GM12878 (cell line): ENCODE results near the gene SUGCT. TPM values are rescaled to one million over a fixed set of nuclear protein-coding genes. Genes with fewer than 3 reads are reported as not detected.

Experiments
- ATAC-seq: fragments of 200-7000 bp; cut with Tn5 transposase; 3 replicates; pipeline ENCODE4 v1.9.1; 2020; ENCODE audit warnings: mild to moderate bottlenecking, moderate library complexity
- BruUV-seq: library from RNA; stranded (reverse); fragments of 400-500 nt; replicated peaks from 2 replicates; lab custom pipeline; 2021; lab: Mats Ljungman, UMichigan
- CTCF ChIA-PET: fragments of 300-600 bp; sonication (Branson Sonifier 250); formaldehyde crosslinking; extraction: SDS; loops from one replicate; lab custom pipeline; 2021; ENCODE audit warnings: inconsistent platforms; lab: Yijun Ruan, JAX
- POLR2A ChIA-PET: fragments of 350-600 bp; formaldehyde crosslinking; extraction: SDS; loops from one replicate; lab custom pipeline; 2021; ENCODE audit warnings: inconsistent platforms; lab: Charles Lee
- RAD21 ChIA-PET: fragments of 300-600 bp; sonication (Branson Sonifier 250); formaldehyde crosslinking; loops from one replicate; lab custom pipeline; 2023; ENCODE audit warnings: antibody characterized with exemption; ENCODE audit not compliant: unreplicated experiment; lab: Charles Lee
- SMC1A ChIA-PET: fragments of 300-600 bp; sonication (Branson Sonifier 250); formaldehyde crosslinking; loops from one replicate; lab custom pipeline; 2023; ENCODE audit not compliant: unreplicated experiment, uncharacterized antibody; lab: Charles Lee
- DNase-seq: peaks from one replicate; pipeline ENCODE4 v3.0.0-alpha.2; 2011; ENCODE audit warnings: low read depth, low spot score
- FAIRE-seq: peaks from 3 replicates; lab custom pipeline; 2011; peaks lifted over from hg19 to GRCh38; lab: Jason Lieb, UNC
- H2AFZ ChIP-seq: 2 replicates; pipeline ENCODE4 v1.6.0; 2011; ENCODE audit warnings: low read depth, low read length, control low read depth; ENCODE audit not compliant: control insufficient read depth
- H3K27ac ChIP-seq: 2 replicates; pipeline ENCODE4 v1.5.1; 2011; ENCODE audit warnings: control low read depth; ENCODE audit not compliant: control insufficient read depth, insufficient read depth
- H3K27me3 ChIP-seq, 2 experiments: replicated peaks in 1 of 2; 2 replicates each; pipeline versions ENCODE4 v1.6.0 to v1.6.1; 2011; ENCODE audit warnings: low read length in 1 of 2; ENCODE audit not compliant: control insufficient read depth in 2 of 2, insufficient read depth in 2 of 2
- H3K36me3 ChIP-seq, 2 experiments: 2 replicates each; pipeline ENCODE4 v1.5.1; 2011; ENCODE audit warnings: low read length in 1 of 2; ENCODE audit not compliant: control insufficient read depth in 2 of 2, insufficient read depth in 2 of 2
- H3K4me1 ChIP-seq: 2 replicates; pipeline ENCODE4 v1.6.1; 2011; ENCODE audit warnings: mild to moderate bottlenecking, low read length, moderate library complexity, mixed read lengths; ENCODE audit not compliant: control insufficient read depth, insufficient read depth
- H3K4me2 ChIP-seq: 2 replicates; pipeline ENCODE4 v1.6.0; 2011; ENCODE audit warnings: control low read depth; ENCODE audit not compliant: control insufficient read depth, insufficient read depth
- H3K4me3 ChIP-seq: fragments of 200-600 bp; sonication (generic); 2 replicates; pipeline ENCODE4 v1.5.1; 2016
- H3K79me2 ChIP-seq: 2 replicates; pipeline ENCODE4 v1.6.0; 2011; ENCODE audit warnings: low read length; ENCODE audit not compliant: control insufficient read depth, insufficient read depth
- H3K9ac ChIP-seq: 2 replicates; pipeline ENCODE4 v1.8.0; 2011; ENCODE audit warnings: low read length, control low read depth, mixed read lengths; ENCODE audit not compliant: control insufficient read depth, insufficient read depth
- H3K9me3 ChIP-seq: replicated peaks from 3 replicates; pipeline ENCODE4 v1.5.1; 2011; ENCODE audit warnings: mild to moderate bottlenecking, low read length; ENCODE audit not compliant: control insufficient read depth, insufficient read depth
- H4K20me1 ChIP-seq: 2 replicates; pipeline ENCODE4 v1.6.0; 2011; ENCODE audit not compliant: control insufficient read depth, insufficient read depth
- ATF3 ChIP-seq: IDR thresholded peaks from 2 replicates; pipeline ENCODE4 v1.6.1; 2011; ENCODE audit warnings: low read depth, mild to moderate bottlenecking, low read length, moderate library complexity, borderline replicate concordance; ENCODE audit errors: extremely low read depth
- ETV6 ChIP-seq, 2 experiments: fragments of 450-650 bp in 1 of 2; IDR thresholded peaks in 1 of 2; conservative IDR thresholded peaks in 1 of 2; 2 replicates each; pipeline ENCODE4 v1.6.1; 2014; ENCODE audit warnings: antibody characterized with exemption in 1 of 2, borderline replicate concordance in 1 of 2, low read depth in 1 of 2, mild to moderate bottlenecking in 1 of 2, moderate library complexity in 1 of 2
- FOS ChIP-seq: IDR thresholded peaks from 3 replicates; pipeline ENCODE4 v1.6.1; 2011; ENCODE audit warnings: borderline replicate concordance; ENCODE audit not compliant: insufficient read length; ENCODE audit errors: extremely low read depth
- HCFC1 ChIP-seq: fragments of 150-350 bp; IDR thresholded peaks from 2 replicates; pipeline ENCODE4 v1.6.1; 2014; ENCODE audit warnings: low read length
- IKZF1 ChIP-seq: fragments of 450-650 bp; conservative IDR thresholded peaks from 2 replicates; pipeline ENCODE4 v1.6.1; 2017; ENCODE audit warnings: antibody characterized with exemption, mild to moderate bottlenecking
- MLLT1 ChIP-seq: fragments of 450-650 bp; IDR thresholded peaks from 2 replicates; pipeline ENCODE4 v1.6.1; 2016; ENCODE audit warnings: mild to moderate bottlenecking
- MTA2 ChIP-seq: fragments of 450-650 bp; IDR thresholded peaks from 2 replicates; pipeline ENCODE4 v1.6.1; 2016; ENCODE audit warnings: low read depth, mild to moderate bottlenecking, moderate library complexity
- MXI1 ChIP-seq: fragments of 150-350 bp; IDR thresholded peaks from 2 replicates; pipeline ENCODE4 v1.6.1; 2011; ENCODE audit warnings: low read depth, mild to moderate bottlenecking, inconsistent platforms, low read length, improper control_type of control experiment
- PAX8 ChIP-seq: fragments of 450-650 bp; IDR thresholded peaks from 2 replicates; pipeline ENCODE4 v1.6.1; 2017; ENCODE audit warnings: mild to moderate bottlenecking, moderate library complexity
- RAD51 ChIP-seq: fragments of 450-650 bp; IDR thresholded peaks from 2 replicates; pipeline ENCODE4 v1.6.1; 2016; ENCODE audit warnings: moderate library complexity, mild to moderate bottlenecking, inconsistent platforms
- RCOR1 ChIP-seq: conservative IDR thresholded peaks from 2 replicates; pipeline ENCODE4 v1.6.1; 2012; ENCODE audit warnings: low read depth, low read length, improper control_type of control experiment
- SIN3A ChIP-seq: IDR thresholded peaks from 2 replicates; pipeline ENCODE4 v1.6.1; 2012; ENCODE audit warnings: low read depth, low read length, improper control_type of control experiment
- STAT1 ChIP-seq: fragments of 450-650 bp; conservative IDR thresholded peaks from 2 replicates; pipeline ENCODE4 v1.6.1; 2014; ENCODE audit warnings: antibody characterized with exemption, mild to moderate bottlenecking
- SUZ12 ChIP-seq: fragments of 200-600 bp; sonication (generic); IDR thresholded peaks from one replicate; pipeline ENCODE4 v1.6.1; 2018; ENCODE audit warnings: antibody characterized with exemption, mild to moderate bottlenecking; ENCODE audit not compliant: unreplicated experiment
- TCF12 ChIP-seq: IDR thresholded peaks from 2 replicates; pipeline ENCODE4 v1.6.1; 2011; ENCODE audit warnings: low read depth, mild to moderate bottlenecking, low read length
- WGBS: methylation state at CpG from one replicate; pipeline ENCODE4 v1.1.6; 2016; ENCODE audit warnings: low lambda C conversion rate; ENCODE audit not compliant: insufficient replicate concordance, insufficient coverage; ENCODE audit errors: missing lambda C conversion rate; 5-methylcytosine and 5-hydroxymethylcytosine counted together
- in situ Hi-C: fragments of 300-500 bp; cut with MboI; formaldehyde crosslinking; loops from 9 replicates; pipeline ENCODE4 v1.14.3; 2018; ENCODE audit warnings: mixed read lengths
- intact Hi-C: fragments of 100-400 bp; cut with micrococcal nuclease; formaldehyde crosslinking; loops from one replicate; pipeline ENCODE4 v1.14.2; 2022; ENCODE audit not compliant: unreplicated experiment
- polyA plus RNA-seq, 11 experiments: library from polyadenylated mRNA; depleted of rRNA in 4 of 11; unstranded in 6 of 11; stranded (reverse) in 5 of 11; fragments of >200 nt; fragmentation: Nextera tagmentation in 4 of 11; fragmentation: Illumina TruSeq in 1 of 11; extraction: Ambion mirVana in 4 of 11; extraction: Trizol in 1 of 11; gene quantifications; 1 replicate in 1 of 11; 2 replicates in 10 of 11; pipeline versions ENCODE4 v1.2.1 to v1.2.3, GENCODE V29; 2011 to 2016; ENCODE audit warnings: inconsistent platforms in 2 of 11, missing spikeins in 2 of 11, low read depth in 1 of 11
- total RNA-seq, 4 experiments: library from RNA; depleted of rRNA in 3 of 4; stranded (reverse); fragments of >200 nt in 3 of 4; fragmentation: Illumina TruSeq in 1 of 4; extraction: Trizol in 1 of 4; gene quantifications; 2 replicates each; pipeline versions ENCODE4 v1.2.1 to v1.2.3, GENCODE V29; 2013 to 2021

Gene SUGCT
- total and polyA plus RNA-seq, 10 of the 15 experiments (the other 5 are each of a cell fraction or from before 2014, with no cell fraction given) = 0.08 to 1.2 (median 0.67) TPM; not detected in 1

- 18% methylated on average over 5 of the region's 5 CpGs for WGBS
- intact Hi-C loops (no loop called here), in situ Hi-C loops (no loop called here)
- no peak overlapping the region for H2AFZ ChIP-seq
- no peaks in the 10 kb centered on the region for H3K27me3 ChIP-seq
- no peaks in the 10 kb centered on the region for H3K9me3 ChIP-seq
- H3K79me2 ChIP-seq = no peaks in the 10 kb centered on the region
- no TSS peak for BruUV-seq
- DNase-seq (no peak), ATAC-seq (no peak)
- H3K36me3 ChIP-seq = no peaks in the 10 kb centered on the region
- SMC1A ChIA-PET = interaction anchor here (0.6 to 1.5 kb wide), 2 partner anchors 13 to 178 kb away, joined by 3 to 4 read pairs; no protein-coding TSS in a partner anchor
- CTCF ChIA-PET = interaction anchor here (0.8 kb wide), 1 partner anchor 529 kb away, joined by 3 read pairs; no protein-coding TSS in a partner anchor
- H3K4me3 ChIP-seq = no peak overlapping the region
- H3K4me1 ChIP-seq = no peaks in the 10 kb centered on the region
- H3K4me2 ChIP-seq = no peak overlapping the region
- no peak overlapping the region for H3K27ac ChIP-seq
- RAD21 ChIA-PET = no interaction called here
- no peaks in the 10 kb centered on the region for H4K20me1 ChIP-seq
- no peak for TF ChIP-seq STAT1
- TF ChIP-seq SIN3A = no peak
- no peak for TF ChIP-seq RAD51
- TF ChIP-seq IKZF1 = no peak
- TF ChIP-seq TCF12 = no peak
- no peak for TF ChIP-seq ATF3
- no peak for TF ChIP-seq HCFC1
- TF ChIP-seq ETV6 (conservative IDR thresholded peaks at IDR 0.05 in 1 of 2, IDR thresholded peaks at IDR 0.05 in 1 of 2; ENCODE audit: borderline replicate concordance in 1 of 2, low read depth in 1 of 2) = no peak
- no peak for TF ChIP-seq MTA2
- TF ChIP-seq MLLT1 = no peak
- TF ChIP-seq PAX8 = no peak
- TF ChIP-seq SUZ12 = no peak
- TF ChIP-seq MXI1 = no peak
- TF ChIP-seq RCOR1 = no peak
- TF ChIP-seq FOS = no peak
- TF ChIP-seq, all 136 proteins: peak for 0
- POLR2A ChIA-PET = no interaction called here
- H3K9ac ChIP-seq = no peak overlapping the region
- FAIRE-seq = no peak
Observed at GRCh38 chr7:40582539-40582938, 447.7 kb downstream of the SUGCT start.
